Neural cell (in vitro differentiated cells): ENCODE results near the gene DR1. TPM values are rescaled to one million over a fixed set of nuclear protein-coding genes. Genes with fewer than 3 reads are reported as not detected.

Experiments
- H2AFZ ChIP-seq: fragments of 200-600, 300-800 bp; sonication (generic), shearing (Covaris generic); 2 replicates; pipeline ENCODE4 v1.6.0; 2014; ENCODE audit warnings: low read depth, mild to moderate bottlenecking, antibody characterized with exemption, low read length, moderate library complexity
- H3F3A ChIP-seq: fragments of 200-600 bp; shearing (Covaris generic); 2 replicates; pipeline ENCODE4 v1.6.1; 2016; ENCODE audit warnings: mild to moderate bottlenecking, moderate library complexity, mixed read lengths, antibody characterized with exemption, low read length; ENCODE audit not compliant: insufficient read depth, poor library complexity, severe bottlenecking
- H3K27ac ChIP-seq: fragments of 200-600, 300-800 bp; sonication (generic), shearing (Covaris generic); 2 replicates; pipeline ENCODE4 v1.5.1; 2014; ENCODE audit warnings: mild to moderate bottlenecking, low read length, moderate library complexity
- H3K27me3 ChIP-seq: fragments of 300-800, 200-600 bp; sonication (generic), shearing (Covaris generic); 2 replicates; pipeline ENCODE4 v1.6.0; 2014; ENCODE audit warnings: mild to moderate bottlenecking, low read depth, low read length, moderate library complexity; ENCODE audit not compliant: insufficient read depth
- H3K36me3 ChIP-seq: fragments of 300-800, 200-600 bp; sonication (generic), shearing (Covaris generic); 2 replicates; pipeline ENCODE4 v1.5.1; 2014; ENCODE audit warnings: mild to moderate bottlenecking, antibody characterized with exemption, low read length, moderate library complexity; ENCODE audit not compliant: insufficient read depth
- H3K4me2 ChIP-seq: fragments of 300-800, 200-600 bp; sonication (generic), shearing (Covaris generic); 2 replicates; pipeline ENCODE4 v1.6.0; 2014; ENCODE audit warnings: mild to moderate bottlenecking, low read length
- H3K4me3 ChIP-seq: fragments of 300-800, 200-600 bp; sonication (generic), shearing (Covaris generic); 2 replicates; pipeline ENCODE4 v1.5.1; 2014; ENCODE audit warnings: mild to moderate bottlenecking, low read length, moderate library complexity
- H3K79me2 ChIP-seq: fragments of 200-600 bp; shearing (Covaris generic); replicated peaks from 2 replicates; pipeline ENCODE4 v1.6.0; 2014; ENCODE audit warnings: mild to moderate bottlenecking, low read length, moderate library complexity; ENCODE audit not compliant: insufficient read depth
- H3K9ac ChIP-seq: fragments of 300-800, 200-600 bp; sonication (generic), shearing (Covaris generic); 2 replicates; pipeline ENCODE4 v1.6.1; 2016; ENCODE audit warnings: mild to moderate bottlenecking, low read length, mixed read lengths
- H3K9me2 ChIP-seq: fragments of 200-600 bp; shearing (Covaris generic); 2 replicates; pipeline ENCODE4 v1.6.1; 2016; ENCODE audit warnings: mild to moderate bottlenecking, low read length, mixed read lengths; ENCODE audit not compliant: insufficient read depth
- H3K9me3 ChIP-seq: fragments of 200-600, 300-800 bp; sonication (generic), shearing (Covaris generic); 2 replicates; pipeline ENCODE4 v1.6.1; 2016; ENCODE audit warnings: mild to moderate bottlenecking, mixed run types, low read length, moderate library complexity, mixed read lengths
- H4K20me1 ChIP-seq: fragments of 200-600 bp; shearing (Covaris generic); 2 replicates; pipeline ENCODE4 v1.6.1; 2016; ENCODE audit warnings: mild to moderate bottlenecking, mixed run types; ENCODE audit not compliant: insufficient read depth
- EP300 ChIP-seq: fragments of 450-650 bp; conservative IDR thresholded peaks from 2 replicates; pipeline ENCODE4 v1.6.1; 2014; ENCODE audit warnings: antibody characterized with exemption, mild to moderate bottlenecking, moderate library complexity; ENCODE audit not compliant: poor library complexity, severe bottlenecking
- EZH2 ChIP-seq: fragments of 200-600, 300-800 bp; shearing (Covaris generic), sonication (generic); IDR thresholded peaks from 2 replicates; pipeline ENCODE4 v1.6.1; 2014; ENCODE audit warnings: antibody characterized with exemption, low read length, borderline replicate concordance, mild to moderate bottlenecking; ENCODE audit not compliant: insufficient read depth, poor library complexity, severe bottlenecking
- MXI1 ChIP-seq: fragments of 450-650 bp; conservative IDR thresholded peaks from 2 replicates; pipeline ENCODE4 v1.6.1; 2014; ENCODE audit warnings: antibody characterized with exemption, mild to moderate bottlenecking; ENCODE audit not compliant: poor library complexity, severe bottlenecking
- POLR2AphosphoS5 ChIP-seq: IDR thresholded peaks from 2 replicates; pipeline ENCODE4 v1.6.1; 2012
- RAD21 ChIP-seq: fragments of 450-650 bp; conservative IDR thresholded peaks from 2 replicates; pipeline ENCODE4 v1.6.1; 2014; ENCODE audit warnings: antibody characterized with exemption, mild to moderate bottlenecking, moderate library complexity
- SMC3 ChIP-seq: fragments of 450-650 bp; conservative IDR thresholded peaks from 2 replicates; pipeline ENCODE4 v1.6.1; 2014; ENCODE audit warnings: antibody characterized with exemption, mild to moderate bottlenecking, moderate library complexity; ENCODE audit not compliant: poor library complexity
- TAF1 ChIP-seq: IDR thresholded peaks from 2 replicates; pipeline ENCODE4 v1.6.1; 2012; ENCODE audit warnings: low read depth
- polyA plus RNA-seq: library from polyadenylated mRNA; depleted of rRNA; stranded (reverse); fragments of >200 nt; gene quantifications from 2 replicates; pipeline ENCODE4 v1.2.3, GENCODE V29; 2014
- TF ChIP-seq, protein P1 (sequence below): IDR thresholded peaks from 2 replicates; pipeline ENCODE4 v1.6.1; 2012; ENCODE audit warnings: borderline replicate concordance
- TF ChIP-seq, protein P2 (sequence below): fragments of 450-650 bp; IDR thresholded peaks from 2 replicates; pipeline ENCODE4 v1.5.1; 2014; ENCODE audit warnings: antibody characterized with exemption, mild to moderate bottlenecking, moderate library complexity; ENCODE audit not compliant: poor library complexity, severe bottlenecking

Gene DR1
- polyA plus RNA-seq, 1 donor from 2014 or later, result 57.2 TPM

DNA sequence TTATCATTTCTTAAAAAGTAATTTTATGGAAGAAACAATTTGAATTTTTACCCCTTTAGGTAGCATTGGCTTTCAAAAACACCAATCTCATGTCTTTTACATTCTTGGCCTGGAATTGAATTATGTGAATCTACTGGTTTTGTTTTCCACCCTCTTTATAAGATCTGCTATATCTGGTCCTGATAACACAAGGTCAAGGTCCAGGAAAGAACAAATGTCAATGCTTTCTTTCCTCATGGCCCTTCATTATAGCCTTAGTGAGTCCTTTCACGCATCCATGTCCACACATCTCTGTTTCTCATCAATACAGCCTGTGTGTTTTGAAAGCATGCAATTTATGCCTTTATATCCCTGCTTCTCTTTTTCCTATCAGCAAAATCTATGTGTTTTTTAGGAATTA, 24.0 kb upstream of the DR1 start:
- Histone ChIP-seq H3K9me2 (no peaks in the 10 kb centered on the region), H3K9ac (no peak overlapping the region), H3K4me2 (no peak overlapping the region), H3K4me3 (no peak overlapping the region), H3K79me2 (no peaks in the 10 kb centered on the region), H3K9me3 (no peaks in the 10 kb centered on the region), H2AFZ (no peak overlapping the region), H3K27me3 (no peaks in the 10 kb centered on the region), H3F3A (no peaks in the 10 kb centered on the region), H3K27ac (no peak overlapping the region), H3K36me3 (no peaks in the 10 kb centered on the region), H4K20me1 (no peaks in the 10 kb centered on the region)
- TF ChIP-seq SMC3, result no peak
- TF ChIP-seq TAF1, result no peak
- TF ChIP-seq POLR2AphosphoS5, result no peak
- TF ChIP-seq, protein P1, sequence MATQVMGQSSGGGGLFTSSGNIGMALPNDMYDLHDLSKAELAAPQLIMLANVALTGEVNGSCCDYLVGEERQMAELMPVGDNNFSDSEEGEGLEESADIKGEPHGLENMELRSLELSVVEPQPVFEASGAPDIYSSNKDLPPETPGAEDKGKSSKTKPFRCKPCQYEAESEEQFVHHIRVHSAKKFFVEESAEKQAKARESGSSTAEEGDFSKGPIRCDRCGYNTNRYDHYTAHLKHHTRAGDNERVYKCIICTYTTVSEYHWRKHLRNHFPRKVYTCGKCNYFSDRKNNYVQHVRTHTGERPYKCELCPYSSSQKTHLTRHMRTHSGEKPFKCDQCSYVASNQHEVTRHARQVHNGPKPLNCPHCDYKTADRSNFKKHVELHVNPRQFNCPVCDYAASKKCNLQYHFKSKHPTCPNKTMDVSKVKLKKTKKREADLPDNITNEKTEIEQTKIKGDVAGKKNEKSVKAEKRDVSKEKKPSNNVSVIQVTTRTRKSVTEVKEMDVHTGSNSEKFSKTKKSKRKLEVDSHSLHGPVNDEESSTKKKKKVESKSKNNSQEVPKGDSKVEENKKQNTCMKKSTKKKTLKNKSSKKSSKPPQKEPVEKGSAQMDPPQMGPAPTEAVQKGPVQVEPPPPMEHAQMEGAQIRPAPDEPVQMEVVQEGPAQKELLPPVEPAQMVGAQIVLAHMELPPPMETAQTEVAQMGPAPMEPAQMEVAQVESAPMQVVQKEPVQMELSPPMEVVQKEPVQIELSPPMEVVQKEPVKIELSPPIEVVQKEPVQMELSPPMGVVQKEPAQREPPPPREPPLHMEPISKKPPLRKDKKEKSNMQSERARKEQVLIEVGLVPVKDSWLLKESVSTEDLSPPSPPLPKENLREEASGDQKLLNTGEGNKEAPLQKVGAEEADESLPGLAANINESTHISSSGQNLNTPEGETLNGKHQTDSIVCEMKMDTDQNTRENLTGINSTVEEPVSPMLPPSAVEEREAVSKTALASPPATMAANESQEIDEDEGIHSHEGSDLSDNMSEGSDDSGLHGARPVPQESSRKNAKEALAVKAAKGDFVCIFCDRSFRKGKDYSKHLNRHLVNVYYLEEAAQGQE, result no peak
- TF ChIP-seq, protein P2, sequence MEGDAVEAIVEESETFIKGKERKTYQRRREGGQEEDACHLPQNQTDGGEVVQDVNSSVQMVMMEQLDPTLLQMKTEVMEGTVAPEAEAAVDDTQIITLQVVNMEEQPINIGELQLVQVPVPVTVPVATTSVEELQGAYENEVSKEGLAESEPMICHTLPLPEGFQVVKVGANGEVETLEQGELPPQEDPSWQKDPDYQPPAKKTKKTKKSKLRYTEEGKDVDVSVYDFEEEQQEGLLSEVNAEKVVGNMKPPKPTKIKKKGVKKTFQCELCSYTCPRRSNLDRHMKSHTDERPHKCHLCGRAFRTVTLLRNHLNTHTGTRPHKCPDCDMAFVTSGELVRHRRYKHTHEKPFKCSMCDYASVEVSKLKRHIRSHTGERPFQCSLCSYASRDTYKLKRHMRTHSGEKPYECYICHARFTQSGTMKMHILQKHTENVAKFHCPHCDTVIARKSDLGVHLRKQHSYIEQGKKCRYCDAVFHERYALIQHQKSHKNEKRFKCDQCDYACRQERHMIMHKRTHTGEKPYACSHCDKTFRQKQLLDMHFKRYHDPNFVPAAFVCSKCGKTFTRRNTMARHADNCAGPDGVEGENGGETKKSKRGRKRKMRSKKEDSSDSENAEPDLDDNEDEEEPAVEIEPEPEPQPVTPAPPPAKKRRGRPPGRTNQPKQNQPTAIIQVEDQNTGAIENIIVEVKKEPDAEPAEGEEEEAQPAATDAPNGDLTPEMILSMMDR, result no peak
- no peak for TF ChIP-seq MXI1
- TF ChIP-seq RAD21, result no peak
- no peak for TF ChIP-seq EP300

DNA sequence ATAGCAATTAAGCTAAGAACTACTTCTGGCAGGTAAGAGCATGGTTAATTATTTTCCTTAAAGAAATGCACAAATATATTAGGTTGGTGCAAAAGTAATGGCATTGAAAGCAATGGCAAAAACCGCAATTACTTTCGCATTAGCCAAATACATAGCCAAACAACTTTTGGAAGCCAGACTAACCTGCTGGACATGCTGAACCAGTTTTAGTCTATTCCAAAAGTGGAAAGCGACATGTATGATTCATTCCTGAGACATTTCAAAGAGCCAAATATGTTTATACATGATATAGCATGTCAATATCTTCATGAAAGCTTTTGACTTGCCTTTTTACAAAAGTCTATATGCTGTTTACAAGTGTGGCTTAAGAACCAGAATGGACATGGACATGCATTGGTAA, 23.4 kb upstream of the DR1 start:
- Histone ChIP-seq H3K4me3 (no peak overlapping the region), H3F3A (no peaks in the 10 kb centered on the region), H3K9me3 (no peaks in the 10 kb centered on the region), H3K27ac (no peak overlapping the region), H3K79me2 (no peaks in the 10 kb centered on the region), H3K9ac (no peak overlapping the region), H4K20me1 (no peaks in the 10 kb centered on the region), H2AFZ (no peak overlapping the region), H3K9me2 (no peaks in the 10 kb centered on the region), H3K36me3 (no peaks in the 10 kb centered on the region), H3K27me3 (no peaks in the 10 kb centered on the region), H3K4me2 (no peak overlapping the region)
- TF ChIP-seq TAF1 (no peak), EZH2 (no peak), MXI1 (no peak), RAD21 (no peak), POLR2AphosphoS5 (no peak), SMC3 (no peak), EP300 (no peak)
- TF ChIP-seq, protein P1, result no peak
- TF ChIP-seq, protein P2, result no peak
